Measurements from ENCODE around the gene PLVAP. TPM values are rescaled to one million over a fixed set of nuclear protein-coding genes. Genes with fewer than 3 reads are reported as not detected.
A peak's percentile ranks its signal among the peaks of the same experiment; 100 is the strongest.

Gene PLVAP
- total RNA-seq, 2 experiments from 2014 or later = not detected

GRCh38 chr19:17394891-17395415 lies 17.8 kb upstream of the PLVAP start:
- ChIA-PET CTCF (interaction anchor here (1.0 kb wide), 1 partner anchor 12 kb away, joined by 3 read pairs; no protein-coding TSS in a partner anchor), POLR2A (interaction anchor here (0.6 kb wide), 1 partner anchor 9 kb away, joined by 3 read pairs; no protein-coding TSS in a partner anchor)
- H3K4me1 ChIP-seq (ENCODE audit: insufficient read depth, low read length) = peaks cover 31% of the 10 kb centered on the region
- Mint-ChIP-seq H3K9me3 (no peaks in the 10 kb centered on the region), H3K27me3 (no peaks in the 10 kb centered on the region), H3K36me3 (ENCODE audit: low read depth) (no peaks in the 10 kb centered on the region), H3K4me3 (no peak overlapping the region), H3K27ac (no peak overlapping the region), H3K4me1 (ENCODE audit: low read depth) (peaks cover 23% of the 10 kb centered on the region)
- H3K27me3 ChIP-seq (ENCODE audit: control insufficient read depth in 1 of 2, insufficient read depth in 2 of 2, low read length in 2 of 2) = no peaks in the 10 kb centered on the region
- no peak overlapping the region for H3K27ac ChIP-seq (ENCODE audit: low read depth in 1 of 2, low read length in 2 of 2)
- TF ChIP-seq CTCF (IDR thresholded peaks at IDR 0.05) = no peak
- ATAC-seq (ENCODE audit: poor library complexity) (no peak), DNase-seq (peak in 13 of 14 experiments; percentile 25 to 86 (median 64))
- intact Hi-C loops (cut with DNase I, micrococcal nuclease) = loop anchor here in 1 of 2 experiments (5.0 kb wide), 1 partner anchor 72 kb away; no protein-coding TSS in a partner anchor
- peaks cover 8% of the 10 kb centered on the region for H3K36me3 ChIP-seq (ENCODE audit: insufficient read depth, low read length)
- no peaks in the 10 kb centered on the region for H3K9me3 ChIP-seq (ENCODE audit: control insufficient read depth in 1 of 2, insufficient read depth in 1 of 2, low read length in 2 of 2)
- H3K4me3 ChIP-seq (ENCODE audit: low read length) = no peak overlapping the region

GRCh38 chr19:17393914-17394313 lies 16.8 kb upstream of the PLVAP start, which contains the start of gene CCDC194:
Gene CCDC194, minus strand, starts transcription at chr19:17394196. Its CDS starts 38 bp downstream, at chr19:17394158.
- no peak for TF ChIP-seq CTCF (IDR thresholded peaks at IDR 0.05)
- CTCF ChIA-PET = no interaction called here
- ATAC-seq (ENCODE audit: poor library complexity) (no peak), DNase-seq (no peak)
- intact Hi-C loops (cut with DNase I, micrococcal nuclease) = loop anchor here in 1 of 2 experiments (5.0 kb wide), 1 partner anchor 73 kb away; no protein-coding TSS in a partner anchor
- Histone ChIP-seq H3K9me3 (ENCODE audit: control insufficient read depth in 1 of 2, insufficient read depth in 1 of 2, low read length in 2 of 2) (no peaks in the 10 kb centered on the region), H3K4me1 (ENCODE audit: insufficient read depth, low read length) (peaks cover 32% of the 10 kb centered on the region), H3K4me3 (ENCODE audit: low read length) (no peak within 1 kb of the TSS), H3K36me3 (ENCODE audit: insufficient read depth, low read length) (peaks cover 7% of the 10 kb centered on the region), H3K27ac (ENCODE audit: low read depth in 1 of 2, low read length in 2 of 2) (no peak within 1 kb of the TSS), H3K27me3 (ENCODE audit: control insufficient read depth in 1 of 2, insufficient read depth in 2 of 2, low read length in 2 of 2) (no peaks in the 10 kb centered on the region)
- POLR2A ChIA-PET = interaction anchor here (1.1 kb wide), 1 partner anchor 11 kb away, joined by 3 read pairs; no protein-coding TSS in a partner anchor
- no peaks in the 10 kb centered on the region for H3K27me3 Mint-ChIP-seq
- H3K27ac Mint-ChIP-seq = no peak within 1 kb of the TSS
- H3K4me1 Mint-ChIP-seq (ENCODE audit: low read depth) = peaks cover 23% of the 10 kb centered on the region
- H3K4me3 Mint-ChIP-seq = peak within 1 kb of the TSS; percentile 54
- no peaks in the 10 kb centered on the region for H3K9me3 Mint-ChIP-seq
- H3K36me3 Mint-ChIP-seq (ENCODE audit: low read depth) = no peaks in the 10 kb centered on the region

- CTCF ChIA-PET = no interaction called here
- ATAC-seq (ENCODE audit: poor library complexity) = no peak
- intact Hi-C loops (cut with DNase I, micrococcal nuclease) = loop anchor here in 1 of 2 experiments (5.0 kb wide), 1 partner anchor 74 kb away; no protein-coding TSS in a partner anchor
- Mint-ChIP-seq H3K4me3 (peak overlapping the region; percentile 54), H3K27ac (no peak overlapping the region), H3K27me3 (no peaks in the 10 kb centered on the region), H3K4me1 (ENCODE audit: low read depth) (peaks cover 23% of the 10 kb centered on the region), H3K36me3 (ENCODE audit: low read depth) (no peaks in the 10 kb centered on the region), H3K9me3 (no peaks in the 10 kb centered on the region)
- H3K9me3 ChIP-seq (ENCODE audit: control insufficient read depth in 1 of 2, insufficient read depth in 1 of 2, low read length in 2 of 2) = no peaks in the 10 kb centered on the region
- POLR2A ChIA-PET = interaction anchor here (1.1 kb wide), 1 partner anchor 12 kb away, joined by 3 read pairs; no protein-coding TSS in a partner anchor
- H3K4me1 ChIP-seq (ENCODE audit: insufficient read depth, low read length) = peaks cover 32% of the 10 kb centered on the region
- H3K36me3 ChIP-seq (ENCODE audit: insufficient read depth, low read length) = peaks cover 3% of the 10 kb centered on the region
- TF ChIP-seq CTCF (IDR thresholded peaks at IDR 0.05) = no peak
- H3K4me3 ChIP-seq (ENCODE audit: low read length) = no peak overlapping the region
- no peak for DNase-seq
- no peak overlapping the region for H3K27ac ChIP-seq (ENCODE audit: low read depth in 1 of 2, low read length in 2 of 2)
- no peaks in the 10 kb centered on the region for H3K27me3 ChIP-seq (ENCODE audit: control insufficient read depth in 1 of 2, insufficient read depth in 2 of 2, low read length in 2 of 2)
These were observed 15.9 kb upstream of the PLVAP start for GRCh38 chr19:17393002-17393401.
